ENCODE data around the gene HMGCS2.

The HMGCS2 gene

DNA sequence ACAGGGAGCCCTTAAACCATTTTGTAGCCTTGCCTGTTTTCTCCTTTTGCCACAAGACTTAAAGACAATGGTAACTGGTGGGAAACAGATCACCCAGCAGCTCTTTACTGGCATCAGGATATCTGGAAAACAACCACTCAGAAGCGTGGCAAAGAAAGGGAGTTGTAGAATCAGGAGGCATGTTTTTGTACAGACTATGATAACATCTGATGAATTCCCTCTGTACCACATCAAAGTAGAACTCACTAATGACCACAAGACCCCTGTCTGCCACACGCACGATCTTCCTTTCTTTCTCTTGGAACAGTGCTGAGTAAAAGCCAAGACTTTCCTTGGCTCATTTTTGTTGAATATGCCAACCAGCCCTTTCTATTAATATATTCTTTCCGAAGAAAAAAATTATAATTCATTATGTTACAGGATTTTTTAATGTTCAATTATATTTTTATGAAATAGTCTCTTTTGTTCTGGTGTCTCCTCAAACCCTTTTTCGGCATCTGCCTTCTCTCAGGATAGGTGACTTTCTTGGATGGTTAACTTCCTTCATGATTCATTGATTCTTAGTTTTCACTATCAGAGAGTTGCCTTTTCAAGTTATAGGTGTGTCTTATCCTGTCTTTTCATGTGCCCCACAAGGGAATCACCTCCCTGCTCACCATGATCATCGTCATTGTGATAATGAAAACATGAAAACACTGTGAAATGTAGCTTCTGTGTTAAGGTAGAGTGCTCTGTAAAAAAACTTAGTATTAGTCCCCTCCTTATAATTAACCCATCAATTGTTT lies 64.8 kb downstream of the HMGCS2 start:
- H3K4me3 ChIP-seq (ENCODE audit: low read depth in 1 of 2, low read length in 2 of 2): no peak overlapping the region
- DNase-seq (no peak), ATAC-seq (ENCODE audit: insufficient read depth, low read depth) (0 out of 3 replicates have a peak, but pooled peaks have one; percentile 48)
- no peak overlapping the region for H3K4me2 ChIP-seq (ENCODE audit: insufficient read depth, low read length)
- H4K20me1 ChIP-seq (ENCODE audit: insufficient read depth, low read length): no peaks in the 10 kb centered on the region
- peaks cover 6% of the 10 kb centered on the region for H3K27me3 ChIP-seq (ENCODE audit: insufficient read depth, low read length, poor library complexity)
- H3K9ac ChIP-seq (ENCODE audit: low read depth, low read length): no peak overlapping the region
- H2AFZ ChIP-seq (ENCODE audit: low read depth, low read length): no peak overlapping the region
- no peak for TF ChIP-seq EZH2 (IDR thresholded peaks at IDR 0.05; ENCODE audit: borderline replicate concordance, low read depth, low read length, severe bottlenecking)
- TF ChIP-seq, protein P1, sequence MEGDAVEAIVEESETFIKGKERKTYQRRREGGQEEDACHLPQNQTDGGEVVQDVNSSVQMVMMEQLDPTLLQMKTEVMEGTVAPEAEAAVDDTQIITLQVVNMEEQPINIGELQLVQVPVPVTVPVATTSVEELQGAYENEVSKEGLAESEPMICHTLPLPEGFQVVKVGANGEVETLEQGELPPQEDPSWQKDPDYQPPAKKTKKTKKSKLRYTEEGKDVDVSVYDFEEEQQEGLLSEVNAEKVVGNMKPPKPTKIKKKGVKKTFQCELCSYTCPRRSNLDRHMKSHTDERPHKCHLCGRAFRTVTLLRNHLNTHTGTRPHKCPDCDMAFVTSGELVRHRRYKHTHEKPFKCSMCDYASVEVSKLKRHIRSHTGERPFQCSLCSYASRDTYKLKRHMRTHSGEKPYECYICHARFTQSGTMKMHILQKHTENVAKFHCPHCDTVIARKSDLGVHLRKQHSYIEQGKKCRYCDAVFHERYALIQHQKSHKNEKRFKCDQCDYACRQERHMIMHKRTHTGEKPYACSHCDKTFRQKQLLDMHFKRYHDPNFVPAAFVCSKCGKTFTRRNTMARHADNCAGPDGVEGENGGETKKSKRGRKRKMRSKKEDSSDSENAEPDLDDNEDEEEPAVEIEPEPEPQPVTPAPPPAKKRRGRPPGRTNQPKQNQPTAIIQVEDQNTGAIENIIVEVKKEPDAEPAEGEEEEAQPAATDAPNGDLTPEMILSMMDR (IDR thresholded peaks at IDR 0.05; ENCODE audit: borderline replicate concordance, extremely low read depth, low read length, poor library complexity, severe bottlenecking): no peak
- H3K79me2 ChIP-seq (ENCODE audit: insufficient read depth, low read length): no peaks in the 10 kb centered on the region
- H3K36me3 ChIP-seq (ENCODE audit: insufficient read depth, low read length): no peaks in the 10 kb centered on the region
- H3K9me3 ChIP-seq (ENCODE audit: insufficient read depth, low read length, severe bottlenecking): peaks cover 14% of the 10 kb centered on the region
- no peaks in the 10 kb centered on the region for H3K4me1 ChIP-seq (ENCODE audit: insufficient read depth, low read length)
- no peak overlapping the region for H3K27ac ChIP-seq (ENCODE audit: low read length)

DNA sequence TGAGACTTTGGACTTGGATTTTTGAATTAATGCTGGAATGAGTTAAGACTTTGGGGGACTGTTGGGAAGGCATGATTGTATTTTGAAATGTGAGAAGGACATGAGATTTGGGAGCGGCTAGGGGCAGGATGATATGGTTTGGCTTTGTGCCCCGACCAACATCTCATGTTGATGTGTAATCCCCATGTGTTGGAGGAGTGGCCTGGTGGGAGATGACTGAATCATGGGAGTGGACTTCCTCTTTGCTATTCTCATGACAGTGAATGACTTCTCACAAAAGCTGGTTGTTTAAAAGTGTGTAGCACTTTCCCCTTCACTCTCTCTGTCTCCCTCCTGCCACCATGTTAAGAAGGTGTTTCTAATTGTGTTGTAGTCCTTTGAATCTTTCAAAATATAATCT lies 66.3 kb downstream of the HMGCS2 start:
- no peak overlapping the region for H3K27ac ChIP-seq (ENCODE audit: low read length)
- no peak overlapping the region for H3K4me3 ChIP-seq (ENCODE audit: low read depth in 1 of 2, low read length in 2 of 2)
- DNase-seq (no peak), ATAC-seq (ENCODE audit: insufficient read depth, low read depth) (no peak)
- H3K36me3 ChIP-seq (ENCODE audit: insufficient read depth, low read length): no peaks in the 10 kb centered on the region
- no peaks in the 10 kb centered on the region for H3K79me2 ChIP-seq (ENCODE audit: insufficient read depth, low read length)
- H3K27me3 ChIP-seq (ENCODE audit: insufficient read depth, low read length, poor library complexity): peaks cover 4% of the 10 kb centered on the region
- H3K9ac ChIP-seq (ENCODE audit: low read depth, low read length): no peak overlapping the region
- TF ChIP-seq EZH2 (IDR thresholded peaks at IDR 0.05; ENCODE audit: borderline replicate concordance, low read depth, low read length, severe bottlenecking): no peak
- TF ChIP-seq, protein P1 (IDR thresholded peaks at IDR 0.05; ENCODE audit: borderline replicate concordance, extremely low read depth, low read length, poor library complexity, severe bottlenecking): no peak
- H3K9me3 ChIP-seq (ENCODE audit: insufficient read depth, low read length, severe bottlenecking): peaks cover 14% of the 10 kb centered on the region
- no peak overlapping the region for H3K4me2 ChIP-seq (ENCODE audit: insufficient read depth, low read length)
- no peak overlapping the region for H2AFZ ChIP-seq (ENCODE audit: low read depth, low read length)
- H4K20me1 ChIP-seq (ENCODE audit: insufficient read depth, low read length): no peaks in the 10 kb centered on the region
- H3K4me1 ChIP-seq (ENCODE audit: insufficient read depth, low read length): no peaks in the 10 kb centered on the region

DNA sequence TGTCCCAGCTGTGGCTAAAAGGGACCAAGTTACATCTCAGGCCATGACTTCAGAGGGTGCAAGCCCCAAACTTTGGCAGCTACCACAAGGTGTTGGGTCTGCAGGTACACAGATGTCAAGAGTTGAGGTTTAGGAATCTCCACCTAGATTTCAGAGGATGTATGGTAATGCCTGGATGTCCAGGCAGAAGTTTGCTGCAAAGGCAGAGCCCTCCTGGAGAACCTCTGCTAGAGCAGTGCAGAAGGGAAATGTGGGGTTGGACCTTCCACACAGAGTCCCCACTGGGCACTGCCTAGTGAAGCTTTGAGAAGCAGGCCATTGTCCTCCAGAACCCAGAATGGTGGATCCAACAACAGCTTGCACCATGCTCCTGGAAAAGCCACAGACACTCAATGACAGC lies 67.0 kb downstream of the HMGCS2 start:
- H3K9ac ChIP-seq (ENCODE audit: low read depth, low read length): no peak overlapping the region
- H3K4me2 ChIP-seq (ENCODE audit: insufficient read depth, low read length): no peak overlapping the region
- DNase-seq: no peak
- no peaks in the 10 kb centered on the region for H4K20me1 ChIP-seq (ENCODE audit: insufficient read depth, low read length)
- peaks cover 14% of the 10 kb centered on the region for H3K9me3 ChIP-seq (ENCODE audit: insufficient read depth, low read length, severe bottlenecking)
- H3K27ac ChIP-seq (ENCODE audit: low read length): no peak overlapping the region
- no peaks in the 10 kb centered on the region for H3K36me3 ChIP-seq (ENCODE audit: insufficient read depth, low read length)
- H3K27me3 ChIP-seq (ENCODE audit: insufficient read depth, low read length, poor library complexity): peaks cover 4% of the 10 kb centered on the region
- no peaks in the 10 kb centered on the region for H3K4me1 ChIP-seq (ENCODE audit: insufficient read depth, low read length)
- no peak for TF ChIP-seq EZH2 (IDR thresholded peaks at IDR 0.05; ENCODE audit: borderline replicate concordance, low read depth, low read length, severe bottlenecking)
- TF ChIP-seq, protein P1 (IDR thresholded peaks at IDR 0.05; ENCODE audit: borderline replicate concordance, extremely low read depth, low read length, poor library complexity, severe bottlenecking): no peak
- no peak for ATAC-seq (ENCODE audit: insufficient read depth, low read depth)
- no peak overlapping the region for H3K4me3 ChIP-seq (ENCODE audit: low read depth in 1 of 2, low read length in 2 of 2)
- H2AFZ ChIP-seq (ENCODE audit: low read depth, low read length): no peak overlapping the region
- no peaks in the 10 kb centered on the region for H3K79me2 ChIP-seq (ENCODE audit: insufficient read depth, low read length)
